ENCODE data around the gene RBBP6.
"Not testable (repeated sequence)": the region's sequence is repeated elsewhere in the genome, so short reads cannot be mapped to it uniquely, and the experiment has no call there.

The RBBP6 gene

GRCh38 chr16:24573141-24573540, 33.8 kb downstream of the RBBP6 start:
- no peak for DNase-seq

GRCh38 chr16:24574515-24575485, 35.4 kb downstream of the RBBP6 start:
- not testable (repeated sequence) for DNase-seq

DNA sequence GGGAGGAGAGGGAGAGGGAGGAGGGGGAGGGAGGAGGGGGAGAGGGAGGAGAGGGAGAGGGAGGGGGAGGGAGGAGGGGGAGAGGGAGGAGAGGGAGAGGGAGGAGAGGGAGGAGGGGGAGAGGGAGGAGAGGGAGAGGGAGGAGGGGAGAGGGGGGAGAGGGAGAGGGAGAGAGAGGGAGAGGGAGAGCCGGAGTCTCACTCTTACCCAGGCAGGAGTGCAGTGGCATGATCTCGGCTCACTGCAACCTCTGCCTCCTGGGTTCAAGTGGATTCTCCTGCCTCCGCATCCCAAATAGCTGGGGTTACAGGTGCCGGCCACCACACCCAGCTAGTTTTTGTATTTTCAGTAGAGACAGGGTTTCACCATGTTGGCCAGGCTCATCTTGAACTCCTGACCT, 36.4 kb downstream of the RBBP6 start:
- not testable (repeated sequence) for DNase-seq

DNA sequence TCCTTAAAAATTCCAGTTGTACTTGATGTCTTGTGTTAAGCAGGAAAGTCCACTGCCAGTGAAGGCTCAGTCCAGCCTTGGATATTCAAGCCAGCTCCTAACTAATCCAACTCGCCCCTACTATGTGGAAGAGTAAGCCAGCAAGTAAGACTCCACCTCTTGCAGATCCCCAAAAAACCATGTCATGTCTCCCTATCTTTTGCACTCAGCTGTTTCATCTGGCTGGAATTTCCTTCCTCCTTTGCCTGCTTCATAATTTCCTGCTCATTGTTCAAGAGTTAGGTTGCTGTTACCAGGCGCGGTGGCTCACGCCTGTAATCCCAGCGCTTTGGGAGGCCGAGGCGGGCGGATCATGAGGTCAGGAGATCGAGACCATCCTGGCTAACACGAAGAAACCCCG, 37.8 kb downstream of the RBBP6 start:
- no peak for DNase-seq

DNA sequence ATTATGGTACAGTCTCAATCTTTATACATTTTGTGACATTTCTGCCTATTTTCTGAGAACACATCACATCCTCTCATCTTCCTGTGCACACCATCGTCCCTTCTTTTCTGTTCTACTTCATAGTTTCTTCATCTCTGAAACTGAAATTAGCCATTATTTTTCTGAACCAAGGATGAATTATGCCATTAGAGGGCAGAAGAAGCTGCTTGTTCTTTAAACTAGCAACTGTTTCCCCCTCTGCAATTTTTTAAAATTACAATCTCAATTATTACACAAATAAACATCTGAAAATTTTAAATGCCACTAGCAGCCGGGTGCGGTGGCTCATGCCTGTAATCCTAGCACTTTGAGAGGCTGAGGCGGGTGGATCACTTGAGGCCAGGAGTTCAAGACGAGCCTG, 41.3 kb downstream of the RBBP6 start:
- no peak for DNase-seq

- no peak for DNase-seq
Observed at GRCh38 chr16:24583494-24583893, 44.1 kb downstream of the RBBP6 start.

DNA sequence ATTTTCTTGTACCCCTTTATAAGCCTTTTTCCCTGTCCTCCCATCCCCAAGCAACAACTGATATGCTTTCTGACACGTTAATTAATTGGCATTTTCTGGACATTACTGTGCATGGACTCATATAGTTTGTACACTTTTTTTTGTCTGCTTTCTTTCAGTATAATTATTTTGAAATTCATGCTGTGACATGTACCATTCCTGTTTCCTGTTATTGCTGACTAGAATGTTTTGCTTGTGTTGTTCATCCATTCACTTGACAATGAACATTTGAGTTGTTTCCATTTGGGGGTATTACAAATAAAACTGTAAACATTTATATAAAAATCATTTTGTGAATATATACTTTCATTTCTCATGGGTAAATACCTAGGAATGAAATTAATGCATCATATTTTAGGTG, 50.6 kb downstream of the RBBP6 start:
- no peak for DNase-seq

- DNase-seq = no peak
Observed at GRCh38 chr16:24598777-24599437, 59.5 kb downstream of the RBBP6 start.

GRCh38 chr16:24609417-24609739, 70.0 kb downstream of the RBBP6 start:
- DNase-seq = no peak

DNA sequence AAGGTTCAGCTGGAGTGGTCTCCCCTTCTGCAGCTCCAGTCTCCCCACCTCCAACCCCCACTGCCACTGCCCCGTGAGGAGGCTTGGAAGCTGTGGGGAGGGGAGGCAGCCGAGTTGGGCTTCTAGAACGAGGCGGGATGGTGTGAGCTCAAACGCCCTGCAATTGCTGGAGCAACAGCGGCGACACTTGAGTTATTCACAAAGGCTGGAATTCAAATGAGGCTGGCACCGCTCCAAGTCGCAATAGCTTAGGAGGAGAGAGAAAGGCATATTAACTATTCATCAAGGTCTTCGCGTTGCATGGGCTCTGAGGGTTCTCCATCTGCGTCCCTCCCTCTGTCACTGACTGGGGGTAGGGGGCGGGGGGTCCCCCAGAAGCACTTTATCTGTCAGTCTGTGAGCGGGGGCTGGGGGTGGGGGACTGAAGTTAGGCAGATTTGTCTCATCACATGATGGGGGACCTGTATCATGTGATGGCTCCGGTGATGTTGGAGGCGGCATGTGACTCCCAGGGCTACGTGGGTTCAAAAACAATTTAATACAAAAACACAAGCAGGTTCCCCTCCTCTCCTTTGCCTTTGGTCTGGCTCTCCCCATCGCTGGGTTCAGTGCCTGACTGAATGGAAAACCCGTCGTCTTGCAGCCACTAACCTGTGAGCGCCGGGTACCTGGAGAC, 70.5 kb downstream of the RBBP6 start:
- peak; percentile 95 for DNase-seq

DNA sequence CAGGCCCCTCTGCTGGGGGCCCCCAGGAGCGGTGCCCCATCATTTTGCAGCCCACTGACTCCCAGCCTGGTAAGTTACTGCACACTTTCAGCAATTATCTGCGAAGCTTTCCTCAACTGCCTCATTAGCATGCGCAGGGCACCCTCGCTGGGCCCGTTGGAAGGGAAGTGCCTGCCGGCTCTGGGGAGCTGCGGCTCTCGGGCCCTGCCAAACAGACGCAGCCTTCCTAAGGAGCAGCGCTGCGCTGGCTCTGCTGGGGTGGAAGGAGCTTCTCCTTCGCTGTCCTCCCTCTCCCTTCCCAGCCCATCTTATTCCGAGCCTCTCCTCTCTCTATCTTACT, 71.0 kb downstream of the RBBP6 start:
- DNase-seq = peak; percentile 78

DNA sequence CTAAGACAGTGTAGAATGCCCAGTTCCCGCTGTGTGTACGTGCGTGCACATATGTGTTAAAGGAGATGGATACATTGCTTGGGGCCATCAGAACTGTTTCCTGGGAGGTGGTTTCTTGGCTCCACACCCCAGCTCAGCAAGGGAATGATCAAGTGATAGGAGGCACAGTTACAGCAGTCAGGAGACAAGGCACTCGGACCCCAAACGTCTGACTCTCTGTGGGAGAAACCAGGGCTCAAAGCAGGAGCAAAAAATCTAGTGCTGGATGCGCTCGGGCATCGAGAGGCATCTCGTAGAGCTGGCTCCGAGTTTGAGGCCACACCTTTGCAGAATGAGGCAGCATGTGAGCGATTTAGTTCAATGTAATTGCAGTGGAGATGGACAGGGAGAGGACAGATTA, 71.9 kb downstream of the RBBP6 start:
- DNase-seq = no peak

DNA sequence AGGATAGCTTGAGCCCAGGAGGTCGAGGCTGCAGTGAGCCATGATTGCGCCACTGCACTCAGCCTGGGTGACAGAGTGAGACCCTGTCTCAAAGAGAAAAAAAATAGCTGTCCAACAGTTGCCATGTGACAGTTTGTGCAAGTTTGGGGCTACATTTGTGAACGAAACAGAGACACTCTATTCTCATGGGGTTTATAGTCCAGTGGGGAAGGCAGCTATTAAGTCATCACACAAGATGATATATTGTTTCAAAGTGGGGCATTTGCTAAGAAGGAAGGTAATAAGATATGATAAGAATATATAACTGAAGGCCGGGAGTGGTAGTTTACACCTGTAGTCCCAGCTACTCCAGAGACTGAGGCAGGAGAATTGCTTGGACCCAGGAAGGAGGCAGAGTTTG, 73.3 kb downstream of the RBBP6 start:
- DNase-seq = no peak

DNA sequence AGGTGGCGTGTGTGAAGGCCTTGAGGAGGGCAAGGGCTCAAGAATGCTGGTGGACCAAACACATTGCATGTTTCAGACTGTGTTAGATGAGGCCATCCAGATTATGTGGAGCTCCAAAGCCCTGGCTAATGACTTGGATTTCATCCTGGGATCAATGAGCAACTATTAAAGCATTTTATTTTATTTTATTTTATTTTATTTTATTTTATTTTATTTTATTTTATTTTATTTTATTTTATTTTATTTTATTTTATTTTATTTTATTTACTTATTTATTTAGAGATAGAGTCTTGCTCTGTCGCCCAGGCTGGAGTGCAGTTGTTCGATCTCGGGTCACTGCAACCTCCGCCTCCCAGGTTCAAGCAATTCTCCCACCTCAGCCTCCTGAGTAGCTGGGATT, 73.9 kb downstream of the RBBP6 start:
- not testable (repeated sequence) for DNase-seq

GRCh38 chr16:24617502-24617901, 78.1 kb downstream of the RBBP6 start:
- DNase-seq = no peak

Measured in eye (tissue), 1 donor.